ENCODE measurements around the gene PYDC2.
"Not testable (repeated sequence)": the region's sequence is repeated elsewhere in the genome, so short reads cannot be mapped to it uniquely, and the experiment has no call there.

PYDC2 gene

GRCh38 chr3:191470545-191470944, 9.6 kb downstream of the PYDC2 start:
- no peak for DNase-seq (ENCODE audit: low read depth)

- no peak for DNase-seq (ENCODE audit: low read depth)
These were observed 12.8 kb downstream of the PYDC2 start for GRCh38 chr3:191473661-191474198.

- DNase-seq (ENCODE audit: low read depth): no peak
These were observed 15.3 kb downstream of the PYDC2 start for GRCh38 chr3:191476066-191476772.

- DNase-seq (ENCODE audit: low read depth): not testable (repeated sequence)
These were observed 23.0 kb downstream of the PYDC2 start for GRCh38 chr3:191483994-191484393.

DNA sequence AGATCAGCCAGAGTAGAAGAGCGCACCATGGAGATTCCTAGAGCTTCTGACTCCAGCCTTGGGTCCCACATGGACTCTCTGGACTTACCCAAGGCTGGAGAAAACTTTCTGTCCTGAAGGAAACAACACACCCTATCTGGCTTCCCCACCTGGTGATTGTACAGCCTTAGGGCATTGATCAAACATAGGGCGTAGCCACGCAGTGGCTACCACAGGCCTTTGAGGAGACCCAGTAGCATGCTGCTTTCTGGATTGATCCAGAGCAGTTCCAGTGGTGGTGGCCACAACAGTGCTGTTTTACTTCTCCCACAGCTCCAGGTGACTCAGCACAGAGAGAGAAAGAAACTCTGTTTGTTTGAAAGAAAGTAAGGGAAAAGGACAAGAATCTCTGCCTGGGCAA, 23.5 kb downstream of the PYDC2 start:
- DNase-seq (ENCODE audit: low read depth): no peak

GRCh38 chr3:191492601-191493000, 31.6 kb downstream of the PYDC2 start:
- no peak for DNase-seq (ENCODE audit: low read depth)

- no peak for DNase-seq (ENCODE audit: low read depth)
These were observed 32.4 kb downstream of the PYDC2 start for GRCh38 chr3:191493336-191493735.

DNA sequence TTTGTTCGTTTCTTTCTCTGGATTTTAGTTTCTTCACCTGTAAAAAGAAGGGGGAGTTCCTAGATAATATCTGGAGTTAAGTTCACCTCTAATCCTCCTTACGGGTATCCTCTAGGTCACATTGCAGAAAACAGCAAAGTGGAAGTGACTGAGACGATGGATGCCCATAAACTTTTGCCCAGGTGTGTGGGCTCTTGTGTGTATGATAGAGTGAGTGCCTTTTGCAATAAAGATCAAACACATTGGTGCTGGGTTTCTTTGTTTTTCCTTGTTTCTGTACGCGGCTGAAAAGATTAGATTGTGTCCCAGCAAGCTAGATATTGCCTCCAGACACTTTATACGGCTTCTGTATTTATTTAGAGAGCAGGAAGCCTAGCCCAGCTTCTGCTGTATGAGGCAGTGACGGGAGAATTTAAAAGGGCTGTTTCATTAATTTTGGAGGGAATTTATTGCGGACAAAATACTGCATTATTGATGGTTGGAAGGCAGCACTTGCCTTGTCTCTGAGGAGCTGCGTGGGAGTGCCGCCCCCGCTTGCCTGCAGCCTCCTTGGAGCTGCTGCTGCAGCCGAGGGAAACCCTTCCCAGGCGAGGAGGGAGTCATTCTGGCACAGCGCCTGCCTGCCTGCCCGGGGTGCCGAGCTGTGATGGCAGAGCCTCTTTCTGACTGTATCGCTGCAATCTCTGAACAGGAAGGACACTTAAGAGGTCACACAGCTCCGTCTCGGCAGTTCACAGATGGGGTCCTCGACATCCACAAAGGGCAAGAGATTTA, 38.5 kb downstream of the PYDC2 start:
- DNase-seq (ENCODE audit: low read depth): no peak

DNA sequence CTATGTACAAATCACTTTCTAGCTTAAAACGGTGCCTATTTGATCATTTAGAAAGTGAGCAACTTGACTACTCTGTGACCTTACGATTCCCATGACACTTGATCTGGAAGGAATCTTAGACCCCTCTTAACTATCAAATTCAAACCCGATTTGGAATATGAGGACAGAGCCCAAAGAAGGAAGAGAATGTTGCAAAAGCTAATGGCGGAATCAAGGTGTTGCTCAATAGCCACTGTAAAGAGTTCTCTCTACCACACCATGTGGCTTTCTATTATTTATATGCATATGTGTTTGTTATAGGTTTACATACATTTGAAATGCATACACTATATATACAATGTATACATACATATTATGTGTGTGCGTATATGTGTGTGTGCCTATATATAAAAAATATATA, 39.9 kb downstream of the PYDC2 start:
- no peak for DNase-seq (ENCODE audit: low read depth)

GRCh38 chr3:191502583-191502982, 41.6 kb downstream of the PYDC2 start:
- no peak for DNase-seq (ENCODE audit: low read depth)

DNA sequence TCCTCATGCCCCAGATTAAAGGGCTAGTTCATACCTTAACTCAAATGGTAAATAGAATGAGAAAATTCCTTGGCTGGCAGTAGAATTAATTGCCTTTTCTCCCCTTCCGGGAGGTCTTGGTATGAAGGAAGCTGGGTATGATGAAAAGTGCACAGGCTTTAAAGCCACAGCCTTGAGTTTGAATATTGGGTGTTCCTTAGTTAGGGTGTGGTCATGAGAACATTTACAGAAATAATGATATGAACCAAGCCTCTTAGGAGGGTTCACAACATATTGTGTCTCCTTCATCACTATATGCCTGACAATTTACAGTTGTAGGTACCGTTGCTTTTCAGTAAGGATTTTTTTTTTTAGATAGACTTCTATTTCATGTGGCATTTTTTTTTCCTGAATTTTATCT, 48.1 kb downstream of the PYDC2 start:
- DNase-seq (ENCODE audit: low read depth): no peak

Data from activated T-cell treated with anti-CD3 and anti-CD28 coated beads for 48 hours (primary cell).